GM06990 (cell line): ENCODE measurements around the gene CD55.

Experiments
- DNase-seq: peaks from one replicate; pipeline ENCODE4 v3.0.0-alpha.2; 2011; ENCODE audit not compliant: insufficient read length; ENCODE audit errors: extremely low read depth
- H3K27me3 ChIP-seq: replicated peaks from 2 replicates; pipeline ENCODE4 v1.6.0; 2011; ENCODE audit warnings: low read length; ENCODE audit not compliant: control insufficient read depth, insufficient read depth
- H3K36me3 ChIP-seq: 2 replicates; pipeline ENCODE4 v1.5.1; 2011; ENCODE audit warnings: low read length; ENCODE audit not compliant: control insufficient read depth, insufficient read depth
- H3K4me3 ChIP-seq: replicated peaks from 2 replicates; pipeline ENCODE4 v1.5.1; 2011; ENCODE audit warnings: low read depth, mild to moderate bottlenecking, control low read depth, low read length
- TF ChIP-seq, protein P1 (sequence below): IDR thresholded peaks from 2 replicates; pipeline ENCODE4 v1.5.1; 2011; ENCODE audit warnings: low read length, control low read depth, mild to moderate bottlenecking, inconsistent platforms; ENCODE audit not compliant: insufficient read depth, poor library complexity, severe bottlenecking

The CD55 gene

DNA sequence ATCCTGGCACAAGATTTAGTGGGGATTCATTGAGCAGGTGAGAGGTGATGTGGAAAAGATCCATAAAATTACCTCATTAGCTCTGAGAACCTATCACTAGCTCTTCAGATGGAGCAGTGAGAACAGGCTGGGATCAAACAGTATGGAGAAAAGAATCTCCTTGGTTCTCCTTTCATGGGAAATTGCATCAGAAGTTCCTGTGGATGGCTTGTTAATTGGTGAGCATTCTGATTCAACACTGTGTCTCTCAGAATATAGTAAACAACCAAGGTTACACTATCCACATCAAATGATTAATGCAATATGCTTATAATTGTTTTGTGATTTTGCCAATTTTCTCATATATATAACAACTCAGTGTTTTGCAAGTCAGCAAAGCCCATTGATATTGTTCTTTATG, 8.3 kb upstream of the CD55 start:
- H3K36me3 ChIP-seq, result no peaks in the 10 kb centered on the region
- TF ChIP-seq, protein P1, sequence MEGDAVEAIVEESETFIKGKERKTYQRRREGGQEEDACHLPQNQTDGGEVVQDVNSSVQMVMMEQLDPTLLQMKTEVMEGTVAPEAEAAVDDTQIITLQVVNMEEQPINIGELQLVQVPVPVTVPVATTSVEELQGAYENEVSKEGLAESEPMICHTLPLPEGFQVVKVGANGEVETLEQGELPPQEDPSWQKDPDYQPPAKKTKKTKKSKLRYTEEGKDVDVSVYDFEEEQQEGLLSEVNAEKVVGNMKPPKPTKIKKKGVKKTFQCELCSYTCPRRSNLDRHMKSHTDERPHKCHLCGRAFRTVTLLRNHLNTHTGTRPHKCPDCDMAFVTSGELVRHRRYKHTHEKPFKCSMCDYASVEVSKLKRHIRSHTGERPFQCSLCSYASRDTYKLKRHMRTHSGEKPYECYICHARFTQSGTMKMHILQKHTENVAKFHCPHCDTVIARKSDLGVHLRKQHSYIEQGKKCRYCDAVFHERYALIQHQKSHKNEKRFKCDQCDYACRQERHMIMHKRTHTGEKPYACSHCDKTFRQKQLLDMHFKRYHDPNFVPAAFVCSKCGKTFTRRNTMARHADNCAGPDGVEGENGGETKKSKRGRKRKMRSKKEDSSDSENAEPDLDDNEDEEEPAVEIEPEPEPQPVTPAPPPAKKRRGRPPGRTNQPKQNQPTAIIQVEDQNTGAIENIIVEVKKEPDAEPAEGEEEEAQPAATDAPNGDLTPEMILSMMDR, result no peak
- DNase-seq, result no peak
- no peaks in the 10 kb centered on the region for H3K27me3 ChIP-seq
- H3K4me3 ChIP-seq, result no peak overlapping the region

DNA sequence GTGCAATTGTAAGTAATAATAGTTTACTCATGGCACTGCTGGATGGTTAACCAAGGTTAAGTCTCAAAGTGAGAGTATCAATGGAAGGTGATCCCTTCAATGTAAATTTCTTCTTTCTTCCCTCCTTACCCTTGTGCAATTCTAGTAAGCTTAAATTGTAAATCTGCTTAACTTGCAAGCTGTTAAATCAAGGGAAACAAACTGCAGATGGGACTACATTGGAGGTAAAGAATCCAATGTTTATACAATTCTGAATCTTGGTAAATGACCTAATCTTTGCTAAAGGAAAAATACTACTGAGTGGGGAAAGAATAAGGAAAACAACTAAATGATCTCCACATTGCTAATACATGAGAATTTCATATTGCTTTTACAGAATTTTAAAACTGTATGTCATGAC, 6.7 kb upstream of the CD55 start:
- TF ChIP-seq, protein P1, result no peak
- Histone ChIP-seq H3K27me3 (no peaks in the 10 kb centered on the region), H3K36me3 (no peaks in the 10 kb centered on the region), H3K4me3 (no peak overlapping the region)
- DNase-seq, result no peak

DNA sequence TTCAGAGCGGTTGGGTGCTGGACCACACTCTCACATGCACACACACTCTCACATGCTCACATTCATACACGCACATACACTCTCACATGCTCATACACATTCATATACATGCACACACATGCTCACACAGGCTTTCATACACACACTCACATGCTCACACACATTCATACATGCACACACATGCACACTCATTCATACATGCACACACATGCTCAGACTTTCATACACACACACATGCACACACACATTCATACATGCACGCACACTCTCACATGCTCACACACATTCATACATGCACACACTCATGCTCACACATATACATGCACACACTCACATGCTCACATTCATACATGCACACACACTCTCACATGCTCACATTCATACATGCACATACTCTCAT, 6.0 kb upstream of the CD55 start:
- no peaks in the 10 kb centered on the region for H3K36me3 ChIP-seq
- TF ChIP-seq, protein P1, result no peak
- H3K27me3 ChIP-seq, result no peaks in the 10 kb centered on the region
- DNase-seq, result no peak
- no peak overlapping the region for H3K4me3 ChIP-seq

GRCh38 chr1:207316141-207316540, 5.3 kb upstream of the CD55 start:
- TF ChIP-seq, protein P1, result no peak
- no peak overlapping the region for H3K4me3 ChIP-seq
- no peaks in the 10 kb centered on the region for H3K36me3 ChIP-seq
- DNase-seq, result no peak
- H3K27me3 ChIP-seq, result no peaks in the 10 kb centered on the region

DNA sequence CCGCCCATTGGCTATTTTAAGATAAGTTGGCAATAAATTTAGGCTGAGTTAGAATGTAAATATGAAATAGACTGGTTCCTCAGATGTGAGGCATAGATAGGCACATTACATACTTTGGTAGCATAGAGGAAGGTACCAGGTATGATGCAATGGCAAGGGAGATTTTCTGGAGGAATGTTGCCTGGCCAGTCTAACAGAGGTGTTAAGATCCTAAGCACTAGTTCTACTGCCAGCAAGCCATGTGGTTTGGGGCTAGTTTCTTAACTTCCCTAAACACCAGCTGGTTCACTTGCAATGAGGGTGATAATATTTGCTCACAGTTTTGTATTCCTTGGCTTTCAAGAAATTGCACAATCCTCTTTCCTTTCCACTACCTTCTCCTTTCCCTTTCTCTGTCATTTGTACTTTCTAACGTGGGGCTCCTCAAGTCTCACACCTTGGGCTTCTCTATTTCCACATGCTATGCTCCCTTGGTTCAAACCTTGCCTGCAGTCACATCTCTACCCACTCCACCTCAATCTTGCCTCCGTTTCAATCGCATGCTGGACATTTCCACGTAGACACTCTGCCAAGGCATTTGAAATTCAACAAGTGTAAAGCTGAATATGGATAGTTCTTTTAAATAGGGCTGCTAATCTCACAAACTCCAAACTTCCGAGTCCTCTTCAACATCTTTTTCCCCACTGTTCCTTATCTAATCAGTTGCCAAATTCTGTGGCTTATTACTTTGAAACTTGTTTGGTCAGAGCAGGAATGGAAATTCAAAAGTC, 4.7 kb upstream of the CD55 start:
- H3K27me3 ChIP-seq, result no peaks in the 10 kb centered on the region
- TF ChIP-seq, protein P1, result no peak
- no peak for DNase-seq
- H3K36me3 ChIP-seq, result no peaks in the 10 kb centered on the region
- H3K4me3 ChIP-seq, result no peak overlapping the region

GRCh38 chr1:207317561-207317960, 3.9 kb upstream of the CD55 start:
- Histone ChIP-seq H3K4me3 (no peak overlapping the region), H3K36me3 (no peaks in the 10 kb centered on the region), H3K27me3 (no peaks in the 10 kb centered on the region)
- no peak for DNase-seq
- TF ChIP-seq, protein P1, result no peak
